ENCODE data around the gene SHF.
"Not testable (repeated sequence)": the region's sequence is repeated elsewhere in the genome, so short reads cannot be mapped to it uniquely, and the experiment has no call there.

SHF gene

GRCh38 chr15:45137703-45138102 is 50.1 kb downstream of the SHF start:
- no peak overlapping the region for H2AFZ ChIP-seq (ENCODE audit: low read depth, low read length)
- H3K27me3 ChIP-seq (ENCODE audit: low read depth, low read length), result no peaks in the 10 kb centered on the region
- H3K79me2 ChIP-seq (ENCODE audit: low read length), result no peaks in the 10 kb centered on the region
- H3K9ac ChIP-seq (ENCODE audit: low read length), result no peak overlapping the region
- H3K4me1 ChIP-seq (ENCODE audit: low read length), result no peaks in the 10 kb centered on the region
- no peaks in the 10 kb centered on the region for H4K20me1 ChIP-seq (ENCODE audit: insufficient read depth, low read length)
- TF ChIP-seq EZH2phosphoT487 (IDR thresholded peaks at IDR 0.05; ENCODE audit: low read depth) (no peak), CTCF (IDR thresholded peaks at IDR 0.05; ENCODE audit: low read depth, low read length) (no peak)
- H3K9me3 ChIP-seq (ENCODE audit: insufficient read depth, low read length), result no peaks in the 10 kb centered on the region
- H3K4me2 ChIP-seq (ENCODE audit: low read length), result no peak overlapping the region
- H3K4me3 ChIP-seq (ENCODE audit: low read length), result no peak overlapping the region
- no peak overlapping the region for H3K27ac ChIP-seq (ENCODE audit: low read length)
- H3K36me3 ChIP-seq (replicated peaks; ENCODE audit: low read depth, low read length), result no peaks in the 10 kb centered on the region

GRCh38 chr15:45136378-45136764 is 51.4 kb downstream of the SHF start:
- Histone ChIP-seq H3K27ac (ENCODE audit: low read length) (no peak overlapping the region), H4K20me1 (ENCODE audit: insufficient read depth, low read length) (no peaks in the 10 kb centered on the region), H3K27me3 (ENCODE audit: low read depth, low read length) (no peaks in the 10 kb centered on the region), H2AFZ (ENCODE audit: low read depth, low read length) (no peak overlapping the region), H3K36me3 (replicated peaks; ENCODE audit: low read depth, low read length) (no peaks in the 10 kb centered on the region), H3K9me3 (ENCODE audit: insufficient read depth, low read length) (no peaks in the 10 kb centered on the region), H3K4me3 (ENCODE audit: low read length) (no peak overlapping the region), H3K4me1 (ENCODE audit: low read length) (no peaks in the 10 kb centered on the region), H3K79me2 (ENCODE audit: low read length) (no peaks in the 10 kb centered on the region), H3K9ac (ENCODE audit: low read length) (no peak overlapping the region), H3K4me2 (ENCODE audit: low read length) (no peak overlapping the region)
- TF ChIP-seq EZH2phosphoT487 (IDR thresholded peaks at IDR 0.05; ENCODE audit: low read depth), result no peak
- peak; percentile 14; the same call in 1 of the 2 replicates for TF ChIP-seq CTCF (IDR thresholded peaks at IDR 0.05; ENCODE audit: low read depth, low read length)

DNA sequence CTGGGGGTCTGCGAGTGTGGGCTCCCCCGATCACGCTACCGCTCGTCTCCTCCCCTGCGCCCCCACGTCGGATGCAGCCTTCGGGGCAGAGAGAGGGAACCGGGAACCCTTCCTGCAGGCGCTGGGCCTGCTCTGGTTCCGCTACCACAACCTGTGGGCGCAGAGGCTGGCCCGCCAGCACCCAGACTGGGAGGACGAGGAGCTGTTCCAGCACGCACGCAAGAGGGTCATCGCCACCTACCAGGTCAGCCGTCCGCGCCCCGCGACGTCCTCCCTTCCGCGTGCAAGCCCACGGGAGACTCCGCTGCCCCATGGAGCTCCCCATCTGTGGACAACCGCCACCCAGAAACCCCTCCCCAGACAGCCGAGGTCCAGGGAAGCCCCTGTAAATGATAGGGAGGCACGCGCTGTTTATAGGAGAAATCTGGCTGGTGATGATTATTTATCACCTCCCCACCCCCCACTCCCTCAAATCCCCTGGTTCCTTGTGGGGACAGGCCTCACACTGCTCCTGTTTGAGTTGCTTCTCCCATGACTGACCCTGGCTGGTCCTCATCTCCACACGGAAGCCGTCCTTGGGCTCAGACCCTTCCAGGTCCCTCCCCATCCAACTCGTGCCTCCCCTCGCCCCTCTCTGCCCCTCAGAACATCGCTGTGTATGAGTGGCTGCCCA is 51.9 kb downstream of the SHF start:
- H3K27me3 ChIP-seq (ENCODE audit: low read depth, low read length); H2AFZ ChIP-seq (ENCODE audit: low read depth, low read length); H3K4me2 ChIP-seq (ENCODE audit: low read length); H3K79me2 ChIP-seq (ENCODE audit: low read length); H3K27ac ChIP-seq (ENCODE audit: low read length); H3K9ac ChIP-seq (ENCODE audit: low read length); H3K4me3 ChIP-seq (ENCODE audit: low read length); H4K20me1 ChIP-seq (ENCODE audit: insufficient read depth, low read length); H3K9me3 ChIP-seq (ENCODE audit: insufficient read depth, low read length); H3K4me1 ChIP-seq (ENCODE audit: low read length); H3K36me3 ChIP-seq (replicated peaks; ENCODE audit: low read depth, low read length): not testable (repeated sequence)

- no peak overlapping the region for H2AFZ ChIP-seq (ENCODE audit: low read depth, low read length)
- no peak overlapping the region for H3K9ac ChIP-seq (ENCODE audit: low read length)
- H3K27me3 ChIP-seq (ENCODE audit: low read depth, low read length), result no peaks in the 10 kb centered on the region
- no peaks in the 10 kb centered on the region for H3K4me1 ChIP-seq (ENCODE audit: low read length)
- H3K79me2 ChIP-seq (ENCODE audit: low read length), result no peaks in the 10 kb centered on the region
- no peaks in the 10 kb centered on the region for H3K9me3 ChIP-seq (ENCODE audit: insufficient read depth, low read length)
- no peaks in the 10 kb centered on the region for H3K36me3 ChIP-seq (replicated peaks; ENCODE audit: low read depth, low read length)
- no peak overlapping the region for H3K27ac ChIP-seq (ENCODE audit: low read length)
- no peak for TF ChIP-seq EZH2phosphoT487 (IDR thresholded peaks at IDR 0.05; ENCODE audit: low read depth)
- TF ChIP-seq CTCF (IDR thresholded peaks at IDR 0.05; ENCODE audit: low read depth, low read length), result no peak
- H3K4me3 ChIP-seq (ENCODE audit: low read length), result no peak overlapping the region
- no peaks in the 10 kb centered on the region for H4K20me1 ChIP-seq (ENCODE audit: insufficient read depth, low read length)
- H3K4me2 ChIP-seq (ENCODE audit: low read length), result no peak overlapping the region
These were observed 52.8 kb downstream of the SHF start for GRCh38 chr15:45134682-45135604.
